Heart right ventricle (tissue), 16 donors: ENCODE results near the gene PDE7B. TPM values are rescaled to one million over a fixed set of nuclear protein-coding genes. Genes with fewer than 3 reads are reported as not detected.

Source experiments
- ATAC-seq, 8 donors: fragments of 200-7000 bp; cut with Tn5 transposase; one replicate each; pipeline ENCODE4 v1.9.1; 2020; ENCODE audit warnings: mild to moderate bottlenecking in 8 of 8, moderate library complexity in 8 of 8, moderate number of reproducible peaks in 1 of 8
- DNase-seq, 2 donors: peaks; one replicate each; pipeline ENCODE4 v3.0.0-alpha.2; 2020
- H3K27ac ChIP-seq, 10 donors: fragments of 200-600 bp; sonication (generic) in 2 of 10; one replicate each; pipeline versions ENCODE4 v1.5.0 to v1.8.0; 2020 to 2022; ENCODE audit warnings: mild to moderate bottlenecking in 3 of 10
- H3K27me3 ChIP-seq, 7 donors: fragments of 200-600 bp; one replicate each; pipeline ENCODE4 v1.8.0; 2021 to 2022; ENCODE audit warnings: mild to moderate bottlenecking in 2 of 7
- H3K36me3 ChIP-seq, 9 donors: fragments of 200-600 bp; sonication (generic) in 1 of 9; one replicate each; pipeline versions ENCODE4 v1.5.0 to v1.8.0; 2020 to 2022; ENCODE audit warnings: mild to moderate bottlenecking in 2 of 9
- H3K4me1 ChIP-seq, 9 donors: fragments of 200-600 bp; sonication (generic) in 1 of 9; one replicate each; pipeline versions ENCODE4 v1.5.0 to v1.8.0; 2020 to 2022; ENCODE audit warnings: mild to moderate bottlenecking in 4 of 9
- H3K4me3 ChIP-seq, 10 donors: fragments of 200-600 bp; sonication (generic) in 2 of 10; one replicate each; pipeline versions ENCODE4 v1.5.0 to v1.8.0; 2020 to 2022; ENCODE audit warnings: mild to moderate bottlenecking in 7 of 10, moderate library complexity in 2 of 10
- H3K9me3 ChIP-seq, 11 donors: fragments of 200-600 bp in 10 of 11; sonication (generic) in 2 of 11; one replicate each; pipeline versions ENCODE4 v1.5.0 to v1.8.0; 2013 to 2022; ENCODE audit warnings: mild to moderate bottlenecking in 2 of 11, control low read depth in 1 of 11, moderate library complexity in 1 of 11
- WGBS, 2 donors: extraction: QIAGEN DNeasy Blood & Tissue Kit; methylation state at CpG; one replicate each; pipeline ENCODE4 v1.1.7; 2013; ENCODE audit warnings: inconsistent platforms in 1 of 2; 5-methylcytosine and 5-hydroxymethylcytosine counted together
- intact Hi-C, 10 donors: fragments of 100-400 bp; cut with DNase I; formaldehyde crosslinking; loops; one replicate each; pipeline versions ENCODE4 v1.11.1 to v1.14.2; 2022
- polyA plus RNA-seq, 2 donors: library from polyadenylated mRNA; stranded (reverse); fragments of 200-250 nt; gene quantifications; one replicate each; pipeline ENCODE4 v1.2.3, GENCODE V29; 2013
- total RNA-seq, 10 donors: library from RNA; stranded (reverse); fragmentation: NEBNext Ultra II Directional in 3 of 10; extraction: Animal tissue kit (Norgen Biotek cat#: 25700) in 3 of 10; gene quantifications; one replicate each; pipeline versions ENCODE4 v1.2.1 to v1.2.4, GENCODE V29; 2021 to 2023
- TF ChIP-seq, protein P1 (sequence below), 9 donors: fragments of 200-600 bp; sonication (generic) in 2 of 9; IDR thresholded peaks; one replicate each; pipeline versions ENCODE4 v1.5.0 to v1.8.0; 2021 to 2022; ENCODE audit warnings: antibody characterized with exemption in 9 of 9, mild to moderate bottlenecking in 5 of 9, moderate library complexity in 1 of 9
- donor health status: Arrhythmogenic right ventricular cardiomyopathy.
- donor health status: ischemic (EF 13 %, LVEDD 7.1; RV severe dilation, severe dysfunction).
- donor health status: healthy with polysubstance abuse.
- donor health status: DM: no; HTN: yes; CAD: no.
- donor health status: DM: no; HTN: no; CAD: no.
- donor health status: ischemic (EF 25% LVEDD 6.9; RV normal size, moderate dysfunction).
- donor health status: ischemic (EF 25% LVEDD 5.7; RV mildly dilated, moderate dysfunction).
- donor health status: healthy.
- donor health status: DM: yes; HTN: yes; CAD: no.
- donor health status: Ischemic cardiomyopathy.
- donor health status: ischemic (EF 35%, LVEDD 5.7; RV mildly dilated, moderate dysfunction).
- donor health status: nonischemic (EF 11% LVEDD 7.7; RV severe dilation, severe dysfunction).
- donor health status: DM: yes; HTN: yes; CAD: no.
- donor health status: PGD.
- donor health status: ischemic (EF 29% LVEDD 5.4; RV normal size, mild dysfunction).
- donor health status: nonischemic (EF 23%, LVEDD 6.1; RV moderate dilation, normal function).

The PDE7B gene
- total and polyA plus RNA-seq, 12 donors: 3.7 to 19.6 (median 10.8) TPM

DNA sequence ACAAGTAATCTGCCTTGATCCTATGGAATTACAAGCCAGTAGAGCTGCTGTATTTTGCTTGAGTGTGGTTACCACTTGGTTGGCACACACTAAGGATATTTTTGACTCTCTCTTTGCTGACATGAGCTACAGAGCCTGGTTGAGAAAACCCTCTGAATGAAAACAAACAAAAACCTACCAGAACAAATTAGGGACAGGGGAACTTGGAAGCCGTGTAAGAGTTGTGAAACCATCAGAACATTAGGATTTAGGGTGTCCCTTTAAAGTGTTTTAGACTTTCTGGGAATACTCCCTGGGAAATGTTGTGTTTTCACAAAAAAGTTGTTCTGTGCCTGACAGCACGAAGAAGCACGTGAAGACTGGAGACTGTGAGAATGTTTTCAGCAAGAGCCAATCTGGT lies 20.5 kb upstream of the PDE7B start:
- no peaks in the 10 kb centered on the region for H3K4me1 ChIP-seq
- H3K4me3 ChIP-seq: no peak overlapping the region
- no peak for DNase-seq
- H3K36me3 ChIP-seq: no peaks in the 10 kb centered on the region
- H3K27me3 ChIP-seq: peaks cover 0 to 5% (median 0%) of the 10 kb centered on the region in 7 donors
- no peak overlapping the region for H3K27ac ChIP-seq
- TF ChIP-seq, protein P1, sequence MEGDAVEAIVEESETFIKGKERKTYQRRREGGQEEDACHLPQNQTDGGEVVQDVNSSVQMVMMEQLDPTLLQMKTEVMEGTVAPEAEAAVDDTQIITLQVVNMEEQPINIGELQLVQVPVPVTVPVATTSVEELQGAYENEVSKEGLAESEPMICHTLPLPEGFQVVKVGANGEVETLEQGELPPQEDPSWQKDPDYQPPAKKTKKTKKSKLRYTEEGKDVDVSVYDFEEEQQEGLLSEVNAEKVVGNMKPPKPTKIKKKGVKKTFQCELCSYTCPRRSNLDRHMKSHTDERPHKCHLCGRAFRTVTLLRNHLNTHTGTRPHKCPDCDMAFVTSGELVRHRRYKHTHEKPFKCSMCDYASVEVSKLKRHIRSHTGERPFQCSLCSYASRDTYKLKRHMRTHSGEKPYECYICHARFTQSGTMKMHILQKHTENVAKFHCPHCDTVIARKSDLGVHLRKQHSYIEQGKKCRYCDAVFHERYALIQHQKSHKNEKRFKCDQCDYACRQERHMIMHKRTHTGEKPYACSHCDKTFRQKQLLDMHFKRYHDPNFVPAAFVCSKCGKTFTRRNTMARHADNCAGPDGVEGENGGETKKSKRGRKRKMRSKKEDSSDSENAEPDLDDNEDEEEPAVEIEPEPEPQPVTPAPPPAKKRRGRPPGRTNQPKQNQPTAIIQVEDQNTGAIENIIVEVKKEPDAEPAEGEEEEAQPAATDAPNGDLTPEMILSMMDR (IDR thresholded peaks at IDR 0.05): no peak
- 87 to 88% methylated on average over 3 of the region's 3 CpGs for WGBS, 2 donors
- intact Hi-C loops: no loop called here
- ATAC-seq: no peak
- H3K9me3 ChIP-seq: no peaks in the 10 kb centered on the region

- TF ChIP-seq, protein P1 (IDR thresholded peaks at IDR 0.05): no peak
- Histone ChIP-seq H3K4me1 (no peaks in the 10 kb centered on the region), H3K27ac (no peak overlapping the region), H3K27me3 (peaks cover 0 to 5% (median 0%) of the 10 kb centered on the region in 7 donors), H3K36me3 (no peaks in the 10 kb centered on the region), H3K9me3 (no peaks in the 10 kb centered on the region), H3K4me3 (no peak overlapping the region)
- ATAC-seq (no peak), DNase-seq (no peak)
- WGBS, 2 donors: 91 to 93% methylated on average over 3 of the region's 3 CpGs
- intact Hi-C loops: no loop called here
These were observed 19.3 kb upstream of the PDE7B start for GRCh38 chr6:135832166-135832565.

GRCh38 chr6:135833771-135834170 lies 17.7 kb upstream of the PDE7B start:
- no peak for DNase-seq
- Histone ChIP-seq H3K27me3 (peaks cover 0 to 5% (median 0%) of the 10 kb centered on the region in 7 donors), H3K36me3 (no peaks in the 10 kb centered on the region), H3K9me3 (no peaks in the 10 kb centered on the region), H3K4me1 (no peaks in the 10 kb centered on the region), H3K27ac (no peak overlapping the region), H3K4me3 (no peak overlapping the region)
- ATAC-seq: no peak
- 63 to 69% methylated on average over 1 of the region's 1 CpG for WGBS, 2 donors
- TF ChIP-seq, protein P1 (IDR thresholded peaks at IDR 0.05): no peak
- intact Hi-C loops: no loop called here

DNA sequence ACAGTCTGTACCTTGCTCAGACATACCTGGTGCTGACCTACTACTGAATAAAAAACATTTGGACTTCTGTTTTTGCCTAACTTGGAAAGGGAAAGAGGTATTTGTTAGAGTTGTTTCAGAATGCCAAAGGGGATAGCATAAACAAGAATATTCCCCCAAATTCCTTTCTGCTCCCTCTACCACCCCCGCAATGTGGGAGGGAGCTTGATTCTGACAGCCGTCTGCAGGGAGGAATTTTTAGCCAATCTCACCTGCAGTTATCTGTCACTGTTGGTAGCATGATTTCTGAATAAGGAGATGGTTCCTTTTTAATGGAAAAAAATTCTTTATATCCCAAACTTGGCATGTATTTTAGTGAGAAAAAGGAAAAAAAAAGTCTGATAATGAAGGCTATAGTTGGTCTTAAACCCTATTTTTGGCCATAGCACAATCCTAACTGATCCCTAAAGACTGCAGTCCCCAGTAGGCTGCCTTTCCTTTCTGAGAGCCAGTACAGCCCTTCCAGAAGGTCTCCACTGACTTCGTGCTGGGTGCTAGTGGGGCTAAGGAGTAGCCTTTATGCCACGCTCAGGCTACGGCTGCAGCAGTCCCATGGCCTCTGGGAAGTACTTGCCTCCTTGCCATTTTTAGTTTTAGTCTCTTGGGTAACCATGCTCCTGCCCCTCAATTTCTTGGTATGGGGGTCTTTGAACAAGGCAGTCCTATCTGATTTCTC lies 13.6 kb upstream of the PDE7B start:
- no peak overlapping the region for H3K27ac ChIP-seq
- H3K27me3 ChIP-seq: peaks cover 0 to 5% (median 0%) of the 10 kb centered on the region in 7 donors
- intact Hi-C loops: no loop called here
- TF ChIP-seq, protein P1 (IDR thresholded peaks at IDR 0.05): no peak
- 89 to 91% methylated on average over 5 of the region's 5 CpGs for WGBS, 2 donors
- no peak for ATAC-seq
- H3K4me3 ChIP-seq: no peak overlapping the region
- peaks cover 0 to 3% (median 0%) of the 10 kb centered on the region in 11 donors for H3K9me3 ChIP-seq
- no peak for DNase-seq
- H3K36me3 ChIP-seq: no peaks in the 10 kb centered on the region
- no peaks in the 10 kb centered on the region for H3K4me1 ChIP-seq
